ENCODE data around the gene P2RX1.

Gene P2RX1

DNA sequence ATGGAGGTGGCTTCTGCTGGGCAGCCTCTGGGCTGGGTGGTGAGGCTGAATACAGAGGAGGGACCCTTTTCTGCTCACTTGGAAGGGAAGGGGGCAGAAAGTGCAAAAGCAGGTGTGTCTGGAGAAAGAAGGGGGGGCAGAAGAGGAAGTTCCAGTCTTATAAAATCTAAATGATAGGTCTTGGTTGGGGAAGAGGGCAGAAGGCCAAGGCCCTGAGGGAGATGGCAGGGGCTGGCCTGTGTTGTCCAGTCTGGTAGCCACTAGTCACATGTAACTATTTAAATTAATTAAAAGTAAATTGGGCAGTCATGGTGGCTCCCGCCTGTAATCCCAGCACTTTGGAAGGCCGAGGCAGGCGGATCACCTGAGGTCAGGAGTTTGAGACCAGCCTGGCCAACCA, 20.9 kb downstream of the P2RX1 start:
- DNase-seq (ENCODE audit: extremely low spot score), result no peak
- ChIA-PET CTCF (interaction anchor here (0.7 kb wide), 1 partner anchor 37 kb away, joined by 4 read pairs; no protein-coding TSS in a partner anchor), POLR2A (no interaction called here)
- no peak for TF ChIP-seq ARNT (IDR thresholded peaks at IDR 0.05)
- no peak for TF ChIP-seq BHLHE40 (IDR thresholded peaks at IDR 0.05; ENCODE audit: borderline replicate concordance)
- no peak for TF ChIP-seq SUZ12 (IDR thresholded peaks at IDR 0.05)
- no peak for TF ChIP-seq ZNF384 (IDR thresholded peaks at IDR 0.05)
- no peak for TF ChIP-seq L3MBTL2 (conservative IDR thresholded peaks at IDR 0.05)
- TF ChIP-seq TARDBP (IDR thresholded peaks at IDR 0.05), result no peak
- no peak for TF ChIP-seq SP1 (IDR thresholded peaks at IDR 0.05)
- no peak for TF ChIP-seq HDGF (IDR thresholded peaks at IDR 0.05; ENCODE audit: borderline replicate concordance)
- no peak for TF ChIP-seq PKNOX1 (IDR thresholded peaks at IDR 0.05)
- TF ChIP-seq LEF1 (IDR thresholded peaks at IDR 0.05; ENCODE audit: borderline replicate concordance), result no peak
- no peak for TF ChIP-seq ELF4 (IDR thresholded peaks at IDR 0.05)
- no peak for TF ChIP-seq FOXM1 (IDR thresholded peaks at IDR 0.05; ENCODE audit: borderline replicate concordance)
- no peak for TF ChIP-seq FOXA1 (IDR thresholded peaks at IDR 0.05)
- no peak for TF ChIP-seq CTBP1 (IDR thresholded peaks at IDR 0.05; ENCODE audit: borderline replicate concordance)
- no peak for TF ChIP-seq FOXK2 (IDR thresholded peaks at IDR 0.05)
- no peak for TF ChIP-seq NFRKB (IDR thresholded peaks at IDR 0.05)

- no peak for TF ChIP-seq SUZ12 (IDR thresholded peaks at IDR 0.05)
- ChIA-PET POLR2A (interaction anchor here (1.2 kb wide), 1 partner anchor 49 kb away, joined by 4 read pairs; the partner anchor contains the start of gene NCBP3), CTCF (interaction anchor here (0.7 to 1.0 kb wide), 3 partner anchors 19 to 48 kb away, joined by 3 to 4 read pairs (median 3); partner anchors contain the start of gene NCBP3)
Observed at GRCh38 chr17:3894911-3895343, 21.3 kb downstream of the P2RX1 start.

GRCh38 chr17:3894188-3894587, 22.1 kb downstream of the P2RX1 start:
- DNase-seq (ENCODE audit: extremely low spot score), result no peak
- TF ChIP-seq ZNF384 (IDR thresholded peaks at IDR 0.05) (no peak), CTBP1 (IDR thresholded peaks at IDR 0.05; ENCODE audit: borderline replicate concordance) (no peak), HDGF (IDR thresholded peaks at IDR 0.05; ENCODE audit: borderline replicate concordance) (no peak), FOXM1 (IDR thresholded peaks at IDR 0.05; ENCODE audit: borderline replicate concordance) (no peak), FOXA1 (IDR thresholded peaks at IDR 0.05) (no peak)
- ChIA-PET CTCF (interaction anchor here (1.0 kb wide), 2 partner anchors 20 to 48 kb away, joined by 3 read pairs; partner anchors contain the start of gene NCBP3), POLR2A (interaction anchor here (1.2 to 1.8 kb wide), 2 partner anchors 14 to 48 kb away, joined by 4 to 5 read pairs; partner anchors contain the start of gene NCBP3)

More at GRCh38 chr17:3894911-3895343, 21.3 kb downstream of the P2RX1 start:
- no peak for DNase-seq (ENCODE audit: extremely low spot score)

DNA sequence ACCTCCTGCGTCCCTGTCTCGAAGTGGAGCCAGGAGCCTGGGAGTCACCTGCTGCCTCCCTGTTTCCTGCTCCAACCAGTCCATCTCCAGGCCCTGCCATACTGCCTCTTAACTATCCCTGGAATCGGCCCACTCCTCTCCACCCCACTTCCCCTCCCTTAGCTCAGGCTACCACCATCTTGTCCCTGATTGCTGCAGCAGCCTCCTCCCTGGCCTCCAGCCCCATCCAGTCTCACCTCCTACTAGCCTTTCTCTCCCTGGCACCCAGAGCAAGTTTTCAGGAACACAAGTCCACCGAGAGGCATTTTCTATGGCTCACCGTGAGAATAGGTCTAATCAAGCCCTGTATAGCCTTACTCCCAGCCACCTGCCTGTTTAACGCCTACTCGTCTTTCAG, 22.5 kb downstream of the P2RX1 start:
- ChIA-PET POLR2A (interaction anchor here (1.2 to 1.8 kb wide), 2 partner anchors 14 to 48 kb away, joined by 4 to 5 read pairs; partner anchors contain the start of gene NCBP3), CTCF (interaction anchor here (1.7 kb wide), 1 partner anchor 20 kb away, joined by 5 read pairs; no protein-coding TSS in a partner anchor)
- no peak for DNase-seq (ENCODE audit: extremely low spot score)
- TF ChIP-seq FOXM1 (IDR thresholded peaks at IDR 0.05; ENCODE audit: borderline replicate concordance), result no peak

- POLR2A ChIA-PET, result interaction anchor here (0.6 to 1.8 kb wide), 5 partner anchors 10 to 155 kb away, joined by 3 to 5 read pairs (median 4); no protein-coding TSS in a partner anchor
- no peak for TF ChIP-seq ARNT (IDR thresholded peaks at IDR 0.05)
- TF ChIP-seq PKNOX1 (IDR thresholded peaks at IDR 0.05), result peak; percentile 95
- no peak for TF ChIP-seq FOXA1 (IDR thresholded peaks at IDR 0.05)
- no peak for TF ChIP-seq CTBP1 (IDR thresholded peaks at IDR 0.05; ENCODE audit: borderline replicate concordance)
- no peak for TF ChIP-seq LEF1 (IDR thresholded peaks at IDR 0.05; ENCODE audit: borderline replicate concordance)
- no peak for TF ChIP-seq NFRKB (IDR thresholded peaks at IDR 0.05)
- TF ChIP-seq SP1 (IDR thresholded peaks at IDR 0.05), result no peak
- peak; percentile 50; the same call in 1 of the 2 replicates for TF ChIP-seq L3MBTL2 (conservative IDR thresholded peaks at IDR 0.05)
- TF ChIP-seq HDGF (IDR thresholded peaks at IDR 0.05; ENCODE audit: borderline replicate concordance), result 0 out of 2 replicates have a peak, but pooled peaks have one; percentile 54
- no peak for TF ChIP-seq ZNF384 (IDR thresholded peaks at IDR 0.05)
- TF ChIP-seq FOXM1 (IDR thresholded peaks at IDR 0.05; ENCODE audit: borderline replicate concordance), result peak; percentile 58
- TF ChIP-seq ELF4 (IDR thresholded peaks at IDR 0.05), result no peak
- TF ChIP-seq SUZ12 (IDR thresholded peaks at IDR 0.05), result no peak
- TF ChIP-seq FOXK2 (IDR thresholded peaks at IDR 0.05), result no peak
- TF ChIP-seq BHLHE40 (IDR thresholded peaks at IDR 0.05; ENCODE audit: borderline replicate concordance), result no peak
- TF ChIP-seq TARDBP (IDR thresholded peaks at IDR 0.05), result no peak
- CTCF ChIA-PET, result interaction anchor here (0.6 to 1.7 kb wide), 3 partner anchors 21 to 158 kb away, joined by 3 to 5 read pairs (median 4); no protein-coding TSS in a partner anchor
- peak; percentile 96 for DNase-seq (ENCODE audit: extremely low spot score)
Observed at GRCh38 chr17:3893003-3893719, 23.1 kb downstream of the P2RX1 start, which contains the start of gene CAMKK1. TSS of gene CAMKK1 (minus strand) at chr17:3893053. CDS start at chr17:3885687, 7,366 bp downstream.

DNA sequence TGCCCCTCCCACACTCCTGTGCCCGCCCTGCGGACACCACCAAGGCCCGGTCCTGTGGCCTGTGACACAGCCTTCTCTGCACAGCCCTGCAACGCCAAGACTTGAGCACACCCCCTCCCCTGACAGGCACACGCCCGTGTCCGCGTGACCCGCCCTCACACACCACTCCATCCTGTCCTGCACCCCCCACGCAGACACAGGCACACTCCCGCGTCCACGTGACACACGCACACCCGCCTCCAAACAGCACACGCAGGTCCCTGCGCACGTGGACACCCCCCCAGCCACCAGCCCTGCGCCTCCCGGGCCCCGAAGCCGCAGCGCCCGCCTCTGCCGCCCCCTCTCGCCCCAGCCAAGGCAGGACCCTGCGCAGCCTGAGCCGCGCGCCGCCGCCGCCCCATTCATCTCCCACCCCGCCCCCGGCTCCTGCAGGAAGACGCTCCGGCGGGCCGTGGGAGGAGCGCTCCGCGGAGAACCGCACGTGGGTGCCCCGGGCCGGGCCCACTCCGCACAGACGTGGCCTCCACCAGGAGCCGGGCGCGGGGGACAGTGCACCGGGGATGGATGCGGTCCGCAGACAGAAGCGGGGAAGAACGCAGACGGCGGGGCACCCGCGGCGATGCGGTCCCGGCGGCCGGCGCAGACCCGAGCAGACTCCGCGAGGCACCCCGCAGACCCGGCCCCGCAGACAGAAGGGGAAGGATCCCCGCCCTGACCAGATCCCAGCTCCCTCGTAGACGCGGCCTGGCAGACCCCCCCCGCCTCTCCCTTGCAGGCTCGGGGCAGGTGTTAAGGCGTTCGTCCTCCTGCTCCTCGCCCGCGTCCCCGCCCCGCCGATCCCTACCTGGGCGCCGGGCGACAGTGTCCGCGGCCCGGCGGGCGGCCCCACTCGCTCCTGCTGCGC, 23.9 kb downstream of the P2RX1 start:
- peak; percentile 32 for DNase-seq (ENCODE audit: extremely low spot score)
- TF ChIP-seq LEF1 (IDR thresholded peaks at IDR 0.05; ENCODE audit: borderline replicate concordance), result no peak
- TF ChIP-seq FOXA1 (IDR thresholded peaks at IDR 0.05), result no peak
- TF ChIP-seq L3MBTL2 (conservative IDR thresholded peaks at IDR 0.05), result peak; percentile 35; the same call in 1 of the 2 replicates
- TF ChIP-seq PKNOX1 (IDR thresholded peaks at IDR 0.05), result no peak
- no peak for TF ChIP-seq ELF4 (IDR thresholded peaks at IDR 0.05)
- TF ChIP-seq TARDBP (IDR thresholded peaks at IDR 0.05), result no peak
- ChIA-PET POLR2A (interaction anchor here (0.6 to 1.8 kb wide), 5 partner anchors 9 to 155 kb away, joined by 3 to 5 read pairs (median 4); no protein-coding TSS in a partner anchor), CTCF (interaction anchor here (0.6 to 1.7 kb wide), 3 partner anchors 22 to 157 kb away, joined by 3 to 5 read pairs (median 4); no protein-coding TSS in a partner anchor)

Measured in HEK293T (cell line).